Astrocyte (in vitro differentiated cells and primary cell): Measurements from ENCODE around the gene NSUN6. TPM values are rescaled to one million over a fixed set of nuclear protein-coding genes. Genes with fewer than 3 reads are reported as not detected.

Experiments used
- DNase-seq: peaks from one replicate; pipeline ENCODE4 v3.0.0-alpha.2; 2010; ENCODE audit warnings: low read depth
- FAIRE-seq: peaks from 2 replicates; lab custom pipeline; 2011; peaks lifted over from hg19 to GRCh38; lab: Jason Lieb, UNC
- H2AFZ ChIP-seq: 2 replicates; pipeline ENCODE4 v1.6.0; 2012; ENCODE audit warnings: low read depth, low read length, inconsistent platforms
- H3K27ac ChIP-seq: 2 replicates; pipeline ENCODE4 v1.5.1; 2011; ENCODE audit warnings: low read depth, low read length, inconsistent platforms
- H3K27me3 ChIP-seq: 2 replicates; pipeline ENCODE4 v1.6.0; 2011; ENCODE audit warnings: low read length, inconsistent platforms; ENCODE audit not compliant: insufficient read depth
- H3K36me3 ChIP-seq: 2 replicates; pipeline ENCODE4 v1.5.1; 2011; ENCODE audit warnings: low read length, inconsistent platforms; ENCODE audit not compliant: insufficient read depth
- H3K4me1 ChIP-seq: 2 replicates; pipeline ENCODE4 v1.5.1; 2011; ENCODE audit warnings: low read length, inconsistent platforms; ENCODE audit not compliant: insufficient read depth
- H3K4me2 ChIP-seq: 2 replicates; pipeline ENCODE4 v1.6.0; 2012; ENCODE audit warnings: low read length, inconsistent platforms
- H3K4me3 ChIP-seq: 2 replicates; pipeline ENCODE4 v1.5.1; 2011; ENCODE audit warnings: low read depth, mild to moderate bottlenecking, low read length, inconsistent platforms; ENCODE audit not compliant: insufficient read depth
- H3K79me2 ChIP-seq: 2 replicates; pipeline ENCODE4 v1.6.0; 2012; ENCODE audit warnings: mild to moderate bottlenecking, low read length, inconsistent platforms; ENCODE audit not compliant: insufficient read depth
- H3K9ac ChIP-seq: 2 replicates; pipeline ENCODE4 v1.6.0; 2012; ENCODE audit warnings: mild to moderate bottlenecking, low read length, inconsistent platforms
- H3K9me3 ChIP-seq: 2 replicates; pipeline ENCODE4 v1.5.1; 2012; ENCODE audit warnings: low read depth, mild to moderate bottlenecking, low read length, inconsistent platforms; ENCODE audit not compliant: insufficient read depth
- H4K20me1 ChIP-seq: 2 replicates; pipeline ENCODE4 v1.6.0; 2012; ENCODE audit warnings: low read length, inconsistent platforms; ENCODE audit not compliant: insufficient read depth
- H3K27ac Mint-ChIP-seq: one replicate; pipeline ENCODE4 v1.8.0; 2021; ENCODE audit warnings: mild to moderate bottlenecking, mixed read lengths; ENCODE audit not compliant: unreplicated experiment
- H3K27me3 Mint-ChIP-seq: one replicate; pipeline ENCODE4 v1.8.0; 2021; ENCODE audit warnings: low read depth, mixed read lengths; ENCODE audit not compliant: unreplicated experiment
- H3K36me3 Mint-ChIP-seq: one replicate; pipeline ENCODE4 v1.8.0; 2021; ENCODE audit warnings: low read depth, mixed read lengths; ENCODE audit not compliant: unreplicated experiment
- H3K4me1 Mint-ChIP-seq: one replicate; pipeline ENCODE4 v1.8.0; 2021; ENCODE audit warnings: low read depth, mixed read lengths; ENCODE audit not compliant: unreplicated experiment
- H3K4me3 Mint-ChIP-seq: one replicate; pipeline ENCODE4 v1.8.0; 2021; ENCODE audit warnings: mild to moderate bottlenecking, moderate library complexity, mixed read lengths; ENCODE audit not compliant: unreplicated experiment
- H3K9me3 Mint-ChIP-seq: one replicate; pipeline ENCODE4 v1.8.0; 2021; ENCODE audit warnings: mild to moderate bottlenecking, mixed read lengths; ENCODE audit not compliant: unreplicated experiment
- CTCF ChIP-seq: IDR thresholded peaks from 2 replicates; pipeline ENCODE4 v1.5.1; 2011; ENCODE audit warnings: low read depth, mild to moderate bottlenecking, inconsistent platforms, low read length, moderate library complexity; ENCODE audit not compliant: insufficient read depth
- EZH2 ChIP-seq: IDR thresholded peaks from 2 replicates; pipeline ENCODE4 v1.6.1; 2012; ENCODE audit warnings: mild to moderate bottlenecking, low read length, inconsistent platforms; ENCODE audit not compliant: insufficient read depth
- total RNA-seq: library from RNA; stranded (reverse); gene quantifications from 2 replicates; pipeline ENCODE4 v1.2.1, GENCODE V29; 2021

Gene NSUN6
- total RNA-seq, 1 donor from 2014 or later: 7.3 TPM

GRCh38 chr10:18514537-18514936 is 136.8 kb downstream of the NSUN6 start:
- Mint-ChIP-seq H3K27me3 (no peaks in the 10 kb centered on the region), H3K9me3 (no peaks in the 10 kb centered on the region), H3K27ac (no peak overlapping the region), H3K36me3 (no peaks in the 10 kb centered on the region), H3K4me3 (no peak overlapping the region), H3K4me1 (no peaks in the 10 kb centered on the region)
- H3K4me2 ChIP-seq: no peak overlapping the region
- no peaks in the 10 kb centered on the region for H4K20me1 ChIP-seq
- DNase-seq (no peak), FAIRE-seq (no peak)
- no peak overlapping the region for H3K9ac ChIP-seq
- H3K9me3 ChIP-seq: no peaks in the 10 kb centered on the region
- no peaks in the 10 kb centered on the region for H3K4me1 ChIP-seq
- no peak overlapping the region for H2AFZ ChIP-seq
- TF ChIP-seq CTCF (no peak), EZH2 (no peak)
- H3K27ac ChIP-seq: no peak overlapping the region
- no peaks in the 10 kb centered on the region for H3K79me2 ChIP-seq
- H3K36me3 ChIP-seq: no peaks in the 10 kb centered on the region
- no peak overlapping the region for H3K4me3 ChIP-seq
- H3K27me3 ChIP-seq: no peaks in the 10 kb centered on the region

- Histone ChIP-seq H3K4me3 (no peak overlapping the region), H3K4me2 (no peak overlapping the region), H3K79me2 (no peaks in the 10 kb centered on the region), H4K20me1 (no peaks in the 10 kb centered on the region), H3K36me3 (no peaks in the 10 kb centered on the region), H3K27me3 (no peaks in the 10 kb centered on the region), H3K9me3 (no peaks in the 10 kb centered on the region), H2AFZ (no peak overlapping the region), H3K27ac (no peak overlapping the region), H3K9ac (no peak overlapping the region), H3K4me1 (no peaks in the 10 kb centered on the region)
- Mint-ChIP-seq H3K4me3 (no peak overlapping the region), H3K27ac (no peak overlapping the region), H3K36me3 (no peaks in the 10 kb centered on the region), H3K9me3 (no peaks in the 10 kb centered on the region), H3K4me1 (no peaks in the 10 kb centered on the region), H3K27me3 (no peaks in the 10 kb centered on the region)
- DNase-seq (no peak), FAIRE-seq (no peak)
- TF ChIP-seq CTCF (no peak), EZH2 (no peak)
Observed at GRCh38 chr10:18508587-18508986, 142.8 kb downstream of the NSUN6 start.

- H3K4me1 Mint-ChIP-seq: peaks cover 16% of the 10 kb centered on the region
- Histone ChIP-seq H3K27me3 (no peaks in the 10 kb centered on the region), H3K36me3 (no peaks in the 10 kb centered on the region), H3K9ac (no peak overlapping the region), H3K4me1 (peaks cover 9% of the 10 kb centered on the region), H4K20me1 (no peaks in the 10 kb centered on the region), H2AFZ (no peak overlapping the region), H3K4me3 (no peak overlapping the region), H3K27ac (no peak overlapping the region), H3K9me3 (no peaks in the 10 kb centered on the region), H3K79me2 (no peaks in the 10 kb centered on the region), H3K4me2 (no peak overlapping the region)
- no peaks in the 10 kb centered on the region for H3K27me3 Mint-ChIP-seq
- DNase-seq: no peak
- FAIRE-seq: no peak
- no peak overlapping the region for H3K4me3 Mint-ChIP-seq
- no peaks in the 10 kb centered on the region for H3K9me3 Mint-ChIP-seq
- no peak for TF ChIP-seq CTCF
- no peak for TF ChIP-seq EZH2
- H3K27ac Mint-ChIP-seq: no peak overlapping the region
- no peaks in the 10 kb centered on the region for H3K36me3 Mint-ChIP-seq
Observed at GRCh38 chr10:18505456-18506118, 145.8 kb downstream of the NSUN6 start.
